SHP77 treated with DMSO at 0.1 percent for 48 hours (cell line): ENCODE measurements around the gene PIP4K2C.

ENCODE experiments used
- DNase-seq: peaks from one replicate; lab custom pipeline; 2025; lab: John Stamatoyannopoulos, UW

The PIP4K2C gene

GRCh38 chr12:57590864-57591781, at the start of gene PIP4K2C:
Gene PIP4K2C (plus strand): TSS chr12:57591192. CDS start chr12:57591290, 98 bp downstream.
- peak; percentile 59 for DNase-seq

- DNase-seq, result no peak
Measured at GRCh38 chr12:57541717-57542116, 49.3 kb upstream of the PIP4K2C start.

- DNase-seq, result no peak
Measured at GRCh38 chr12:57543581-57543980, 47.4 kb upstream of the PIP4K2C start.

DNA sequence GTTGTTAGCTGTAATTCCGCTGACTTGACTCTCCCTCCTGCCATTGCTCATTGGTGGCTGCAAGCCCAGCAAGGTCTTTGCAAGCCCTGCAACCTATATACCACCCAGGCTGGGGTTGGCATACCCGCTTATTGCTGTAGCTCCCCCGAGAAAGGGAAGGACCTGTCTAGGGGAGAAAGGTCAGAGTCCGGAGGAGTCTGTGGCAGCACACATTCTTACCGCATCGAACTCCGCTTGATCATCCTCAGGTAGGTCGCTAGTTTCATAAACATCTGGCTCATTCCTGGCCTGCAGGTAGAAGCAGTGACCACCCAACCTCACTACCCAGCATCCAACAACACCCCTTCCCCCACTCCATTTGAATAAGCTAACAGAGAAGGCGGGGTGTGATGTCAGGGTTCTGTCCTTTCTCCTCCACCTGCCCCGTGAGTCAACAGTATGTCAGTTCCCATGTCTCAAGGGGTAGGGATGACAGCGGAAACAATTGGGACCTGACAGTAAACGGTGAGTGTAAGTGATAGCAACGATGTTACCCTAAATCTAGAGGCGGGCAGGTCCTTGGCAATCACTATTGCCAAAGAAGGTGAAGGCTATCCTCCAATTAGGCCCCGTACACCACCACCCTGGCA, 45.1 kb upstream of the PIP4K2C start:
- DNase-seq, result peak; percentile 42

- peak; percentile 94 for DNase-seq
Measured at GRCh38 chr12:57546438-57547287, 44.3 kb upstream of the PIP4K2C start, which contains the start of gene DCTN2. Gene DCTN2 (minus strand): TSS chr12:57547192. CDS start chr12:57547063, 129 bp downstream.

GRCh38 chr12:57547288-57548012, 43.5 kb upstream of the PIP4K2C start:
- DNase-seq, result no peak

GRCh38 chr12:57548013-57548315, 43.0 kb upstream of the PIP4K2C start:
- DNase-seq, result no peak

DNA sequence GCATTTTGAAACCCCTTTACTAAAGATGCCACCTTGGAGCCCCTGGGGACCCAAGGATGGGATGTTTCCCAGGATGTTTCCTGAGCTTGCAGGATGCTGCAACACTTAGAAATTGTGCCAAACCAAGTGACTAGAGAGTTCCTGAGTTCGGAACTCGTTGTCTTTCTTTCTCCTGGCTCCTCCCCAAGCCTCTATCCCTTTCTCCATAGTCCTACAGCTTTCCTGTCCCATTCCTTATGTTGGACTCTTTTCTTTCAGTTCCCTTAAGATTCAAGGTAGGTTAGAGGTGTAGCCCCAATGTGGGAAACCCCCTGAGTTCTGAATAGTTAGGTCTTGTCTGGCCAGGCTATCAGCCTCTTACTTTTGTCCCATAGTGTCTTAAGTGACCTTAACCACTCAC, 42.5 kb upstream of the PIP4K2C start:
- no peak for DNase-seq

GRCh38 chr12:57549203-57549908, 41.6 kb upstream of the PIP4K2C start:
- DNase-seq, result no peak

DNA sequence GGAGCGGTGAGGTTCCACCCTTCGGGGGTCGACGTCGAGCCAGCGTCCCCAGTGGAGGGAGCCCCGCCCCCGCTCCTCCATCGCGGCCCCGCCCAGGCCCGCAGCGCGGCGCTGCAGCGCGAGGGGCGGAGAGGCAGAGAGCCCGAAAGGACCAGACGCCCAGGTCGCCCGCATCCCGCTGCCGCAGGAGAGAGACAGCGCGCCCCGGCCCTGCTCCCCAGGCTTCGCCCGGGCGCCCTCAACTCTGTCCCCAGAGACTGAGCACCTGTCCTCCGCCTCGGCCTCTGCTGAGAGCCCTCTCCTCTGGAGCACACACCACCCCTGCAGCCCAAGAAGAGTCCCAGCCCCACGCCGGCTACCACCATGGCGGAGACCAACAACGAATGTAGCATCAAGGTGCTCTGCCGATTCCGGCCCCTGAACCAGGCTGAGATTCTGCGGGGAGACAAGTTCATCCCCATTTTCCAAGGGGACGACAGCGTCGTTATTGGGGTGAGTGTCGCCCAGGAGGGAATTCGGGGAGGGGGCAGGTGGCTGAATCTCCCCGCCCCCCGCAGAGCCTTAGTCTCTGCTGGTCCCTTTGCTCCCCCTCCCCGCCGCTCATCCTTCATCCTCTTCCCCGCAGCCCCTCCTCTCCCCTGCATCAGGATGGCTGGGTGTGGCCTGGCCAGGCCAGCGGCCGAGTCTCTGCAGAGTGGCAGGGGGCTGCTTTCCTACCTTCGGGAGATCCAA, 40.9 kb upstream of the PIP4K2C start, which contains the start of gene KIF5A:
Gene KIF5A (plus strand): TSS at position 136 of the 732 bp plus-strand sequence. CDS start 228 bp downstream, at position 364.
- DNase-seq, result no peak

- DNase-seq, result no peak
Measured at GRCh38 chr12:57550641-57551549, 40.1 kb upstream of the PIP4K2C start.

DNA sequence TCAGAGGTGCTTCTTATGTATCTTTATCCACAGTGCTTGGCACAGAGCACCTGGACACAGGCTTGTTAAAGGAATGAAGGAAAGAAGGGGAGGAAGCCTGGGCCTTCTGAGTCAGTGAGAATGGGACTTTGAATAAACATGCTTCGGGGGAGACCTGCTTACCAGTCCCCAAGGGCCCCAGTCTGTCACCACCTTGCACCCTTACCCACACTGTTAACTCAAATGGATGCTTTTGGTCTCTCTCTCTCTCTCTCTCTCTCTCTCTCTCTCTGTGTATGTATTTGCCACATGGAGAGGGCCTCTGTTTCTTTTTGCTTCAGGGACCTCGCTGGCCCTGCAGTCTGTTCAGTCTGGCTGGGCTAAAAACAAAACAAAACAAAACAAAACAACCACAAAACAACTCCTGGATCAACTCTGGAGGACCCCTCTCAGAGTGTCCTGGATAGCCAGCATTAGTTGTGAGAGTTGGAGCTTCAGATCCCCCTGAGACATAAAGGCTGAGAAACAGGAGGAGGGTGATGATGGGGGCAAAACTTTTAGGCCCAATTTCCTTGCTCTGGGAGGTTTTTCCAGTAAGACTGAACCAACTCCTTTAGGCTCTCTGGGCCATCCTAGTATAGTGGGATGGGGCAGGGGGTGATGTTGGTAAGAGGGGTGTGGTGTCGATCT, 39.2 kb upstream of the PIP4K2C start:
- no peak for DNase-seq

- DNase-seq, result no peak
Measured at GRCh38 chr12:57552306-57552651, 38.7 kb upstream of the PIP4K2C start.

- no peak for DNase-seq
Measured at GRCh38 chr12:57552835-57553313, 38.1 kb upstream of the PIP4K2C start.

DNA sequence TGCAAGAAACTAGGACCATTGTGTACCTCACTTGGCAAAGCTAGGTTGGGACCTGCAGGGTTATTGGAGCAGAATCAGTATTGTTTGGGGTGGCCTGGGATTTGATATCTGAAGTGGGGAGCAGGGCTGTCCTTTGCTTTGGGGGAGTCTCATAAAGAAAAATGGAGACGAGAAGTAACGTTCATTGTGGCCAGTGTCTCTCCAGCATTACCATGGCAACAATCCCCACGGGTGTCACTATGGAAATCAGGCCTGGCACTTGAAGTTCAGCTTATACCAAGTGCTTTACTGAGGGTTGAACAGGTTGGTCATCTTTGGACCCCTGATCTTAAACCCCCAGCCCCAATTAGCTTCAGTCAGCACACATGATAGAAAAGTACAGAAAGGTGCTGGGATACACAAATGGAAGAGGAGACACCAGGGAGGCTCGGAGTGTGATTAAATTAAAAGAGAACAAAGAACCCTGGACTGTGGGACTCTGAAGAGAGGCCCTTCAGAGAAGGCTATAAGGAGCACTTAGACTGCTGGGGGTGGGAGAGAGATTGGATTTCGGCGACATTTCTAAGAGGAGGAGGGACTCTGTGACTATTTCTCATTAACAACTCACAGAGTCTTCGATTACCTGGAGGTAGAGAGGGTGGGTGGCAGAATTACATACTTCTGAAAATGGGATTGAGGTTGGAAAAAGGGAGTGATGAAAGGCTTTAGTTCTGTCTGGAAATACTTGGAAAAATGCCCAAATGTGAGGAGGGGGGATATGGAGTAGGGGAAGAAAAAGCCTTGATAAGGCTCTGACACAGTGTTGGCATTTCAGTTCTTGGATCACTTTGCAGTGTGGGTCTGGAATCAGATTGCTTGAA, 37.4 kb upstream of the PIP4K2C start:
- DNase-seq, result no peak

DNA sequence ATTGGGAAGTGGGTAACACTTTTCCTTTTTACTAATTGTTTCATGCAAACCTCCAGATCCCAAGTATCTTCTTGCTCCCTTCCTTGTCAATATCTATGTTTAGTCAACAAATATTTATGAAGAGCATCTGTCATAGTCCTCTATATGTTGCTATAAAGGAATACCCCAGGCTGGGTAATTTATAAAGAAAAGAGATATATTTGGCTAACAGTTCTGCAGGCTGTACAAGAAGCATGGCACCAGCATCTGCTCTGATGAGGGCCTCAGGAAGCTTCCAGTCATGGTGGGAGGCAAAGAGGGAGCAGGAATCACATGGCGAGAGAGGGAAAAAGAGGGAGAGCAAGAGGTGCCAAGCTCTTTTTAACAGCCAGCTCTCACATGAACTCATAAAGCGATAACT, 36.5 kb upstream of the PIP4K2C start:
- no peak for DNase-seq

DNA sequence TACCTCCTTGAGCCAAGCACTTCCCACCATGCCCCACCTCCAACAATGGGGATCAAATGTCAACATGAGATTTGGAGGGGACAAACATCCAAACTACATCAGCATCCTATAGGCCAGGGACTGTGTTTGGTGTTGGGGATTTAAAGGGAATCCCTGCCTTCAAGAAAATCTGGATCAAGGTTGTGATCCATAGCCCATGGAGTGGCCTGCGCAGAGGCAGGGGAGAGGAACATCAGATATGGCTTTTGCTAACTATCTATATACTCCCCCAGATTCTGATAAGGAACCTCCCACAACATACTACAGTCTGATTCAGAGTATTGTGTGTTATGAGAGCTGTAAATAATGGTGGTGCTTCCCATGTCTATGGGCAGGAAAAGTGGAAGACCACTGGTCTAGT, 36.1 kb upstream of the PIP4K2C start:
- no peak for DNase-seq

DNA sequence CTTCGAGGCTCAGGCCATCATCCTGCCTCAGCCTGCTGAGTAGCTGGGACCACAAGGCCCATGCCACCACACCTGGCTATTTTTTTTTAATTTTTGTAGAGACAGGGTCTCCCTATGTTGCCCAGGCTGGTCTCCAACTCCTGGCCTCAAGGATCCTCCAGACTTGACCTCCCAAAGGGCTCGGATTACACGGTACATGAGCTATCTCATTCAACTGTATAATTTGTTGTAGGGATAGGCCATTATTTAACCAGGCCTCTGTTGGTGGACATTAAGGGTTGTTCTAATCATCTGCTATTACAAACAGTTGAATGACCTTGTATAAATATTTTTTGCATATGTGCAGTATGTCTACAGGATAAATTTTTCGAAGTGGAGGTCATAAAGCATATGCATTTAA, 32.1 kb upstream of the PIP4K2C start:
- no peak for DNase-seq
